ENCODE measurements around the gene AHSP.
"Not testable (repeated sequence)": the region's sequence is repeated elsewhere in the genome, so short reads cannot be mapped to it uniquely, and the experiment has no call there.

Gene AHSP

DNA sequence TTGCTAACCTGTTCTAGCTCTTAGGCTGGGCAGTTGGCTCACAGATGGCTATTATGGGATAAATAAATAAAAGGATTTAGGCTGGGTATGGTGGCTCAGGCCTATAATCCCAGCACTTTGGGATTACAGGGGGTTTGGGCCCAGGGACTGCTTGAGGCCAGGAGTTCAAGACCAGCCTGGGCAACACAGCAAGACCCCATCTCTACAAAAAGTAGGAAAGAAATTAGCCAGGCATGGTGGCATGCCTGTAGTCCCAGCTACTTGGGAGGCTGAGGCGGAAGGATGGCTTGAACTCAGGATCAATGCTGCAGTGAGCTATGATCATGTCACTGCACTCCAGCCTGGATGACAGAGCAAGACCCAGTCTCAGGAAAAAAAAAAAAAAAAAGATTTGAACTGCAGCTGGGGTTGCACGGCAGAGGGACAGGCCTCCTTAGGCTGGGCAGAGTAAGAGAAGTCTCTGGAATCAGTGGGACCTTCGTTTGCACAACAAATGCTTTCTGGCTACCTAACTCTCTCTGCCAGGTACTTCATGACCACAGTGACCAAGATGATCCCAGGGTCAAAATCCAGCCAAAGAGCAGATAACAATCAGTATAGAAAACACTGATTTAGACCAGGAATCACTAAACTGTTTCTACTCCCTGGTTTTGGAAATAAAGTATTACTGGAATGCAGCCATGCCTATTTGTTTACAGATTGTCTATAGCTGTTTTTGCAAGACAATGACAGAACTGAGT is 26.3 kb upstream of the AHSP start:
- no peak for DNase-seq (ENCODE audit: low read depth)

DNA sequence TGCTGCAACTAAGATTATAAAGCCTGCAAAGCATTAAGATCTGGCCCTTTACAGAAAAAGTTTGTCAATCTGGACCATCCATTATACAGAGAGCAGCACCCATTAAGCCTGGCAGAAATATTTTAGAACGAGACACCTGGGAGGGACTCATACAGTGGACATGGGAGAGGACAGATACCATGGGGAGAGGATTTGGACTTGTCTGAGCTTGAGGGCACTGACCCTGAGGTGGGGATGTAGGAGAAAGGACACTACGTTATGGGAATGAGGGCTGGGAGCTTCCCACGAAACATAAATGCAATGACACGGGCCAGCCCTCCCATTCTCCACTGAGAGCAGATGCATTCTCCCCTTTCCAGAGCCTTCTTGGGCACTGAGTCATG is 25.7 kb upstream of the AHSP start:
- DNase-seq (ENCODE audit: low read depth), result no peak

DNA sequence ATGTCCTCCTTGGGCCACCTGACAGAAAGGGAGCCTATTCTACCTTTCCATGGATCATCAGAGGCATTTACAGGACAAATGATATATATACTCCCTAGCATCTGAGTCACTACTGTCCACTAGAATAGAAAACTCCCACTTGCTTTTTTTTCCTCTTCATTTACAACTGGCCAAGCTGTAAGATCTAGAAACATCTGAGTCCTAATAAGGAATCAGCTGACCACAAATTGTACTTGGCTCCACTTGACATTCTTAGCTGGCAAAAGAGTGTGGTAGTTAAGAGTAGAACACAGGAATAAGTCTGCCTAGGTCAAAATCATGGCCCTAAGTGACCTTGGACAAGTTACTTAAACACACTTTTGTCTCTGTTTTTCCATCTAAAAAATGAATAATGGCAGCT is 24.7 kb upstream of the AHSP start:
- DNase-seq (ENCODE audit: low read depth), result peak; percentile 31

DNA sequence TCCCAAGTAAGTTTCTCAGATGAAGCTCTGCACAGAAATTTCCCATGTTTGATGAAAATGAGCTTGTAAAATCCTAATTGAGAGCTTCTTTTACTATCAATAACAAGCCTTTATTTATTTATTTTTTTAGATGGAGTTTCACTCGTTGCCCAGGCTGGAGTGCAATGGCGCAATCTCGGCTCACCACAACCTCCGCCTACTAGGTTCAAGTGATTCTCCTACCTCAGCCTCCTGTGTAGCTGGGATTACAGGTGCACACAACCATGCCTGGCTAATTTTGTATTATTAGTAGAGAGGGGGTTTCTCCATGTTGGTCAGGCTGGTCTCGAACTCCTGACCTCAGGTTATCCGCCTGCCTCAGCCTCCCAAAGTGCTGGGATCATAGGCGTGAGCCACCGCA is 24.1 kb upstream of the AHSP start:
- not testable (repeated sequence) for DNase-seq (ENCODE audit: low read depth)

- DNase-seq (ENCODE audit: low read depth), result no peak
Measured at GRCh38 chr16:31504159-31504558, 23.5 kb upstream of the AHSP start.

DNA sequence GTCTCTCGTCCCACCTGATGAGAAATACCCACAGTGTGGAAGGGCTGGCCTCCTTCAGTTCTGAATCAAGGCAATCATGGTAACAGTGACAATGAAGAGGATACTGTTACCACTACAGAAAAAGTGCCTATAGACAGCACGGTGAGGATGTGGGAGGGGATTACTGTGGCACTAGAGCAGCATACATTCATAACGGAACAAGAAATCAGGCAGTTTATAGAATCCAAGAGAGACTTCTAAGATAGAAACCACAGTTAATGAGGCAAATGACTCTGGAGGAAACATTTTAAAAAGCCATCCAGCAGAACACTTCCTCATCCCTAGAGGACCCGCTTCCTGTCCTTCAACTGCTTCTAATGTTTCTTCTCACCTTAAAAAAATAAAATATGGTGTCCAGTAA is 22.2 kb upstream of the AHSP start:
- no peak for DNase-seq (ENCODE audit: low read depth)

DNA sequence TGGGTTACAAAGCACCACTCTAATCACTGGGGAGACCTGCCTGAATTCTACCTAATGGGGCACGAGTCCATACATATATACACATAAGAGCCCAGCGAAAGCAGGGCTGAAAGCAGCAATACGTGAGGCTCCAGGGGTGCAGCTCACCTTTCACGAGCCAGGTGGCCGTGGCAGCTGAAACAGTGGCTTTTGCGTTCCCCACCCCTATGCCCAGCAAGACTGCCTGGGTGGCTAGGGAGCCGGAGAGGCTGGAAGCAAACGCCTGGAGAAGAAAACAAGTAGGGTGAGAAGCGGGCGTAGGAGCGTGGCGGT is 20.1 kb upstream of the AHSP start:
- no peak for DNase-seq (ENCODE audit: low read depth)

DNA sequence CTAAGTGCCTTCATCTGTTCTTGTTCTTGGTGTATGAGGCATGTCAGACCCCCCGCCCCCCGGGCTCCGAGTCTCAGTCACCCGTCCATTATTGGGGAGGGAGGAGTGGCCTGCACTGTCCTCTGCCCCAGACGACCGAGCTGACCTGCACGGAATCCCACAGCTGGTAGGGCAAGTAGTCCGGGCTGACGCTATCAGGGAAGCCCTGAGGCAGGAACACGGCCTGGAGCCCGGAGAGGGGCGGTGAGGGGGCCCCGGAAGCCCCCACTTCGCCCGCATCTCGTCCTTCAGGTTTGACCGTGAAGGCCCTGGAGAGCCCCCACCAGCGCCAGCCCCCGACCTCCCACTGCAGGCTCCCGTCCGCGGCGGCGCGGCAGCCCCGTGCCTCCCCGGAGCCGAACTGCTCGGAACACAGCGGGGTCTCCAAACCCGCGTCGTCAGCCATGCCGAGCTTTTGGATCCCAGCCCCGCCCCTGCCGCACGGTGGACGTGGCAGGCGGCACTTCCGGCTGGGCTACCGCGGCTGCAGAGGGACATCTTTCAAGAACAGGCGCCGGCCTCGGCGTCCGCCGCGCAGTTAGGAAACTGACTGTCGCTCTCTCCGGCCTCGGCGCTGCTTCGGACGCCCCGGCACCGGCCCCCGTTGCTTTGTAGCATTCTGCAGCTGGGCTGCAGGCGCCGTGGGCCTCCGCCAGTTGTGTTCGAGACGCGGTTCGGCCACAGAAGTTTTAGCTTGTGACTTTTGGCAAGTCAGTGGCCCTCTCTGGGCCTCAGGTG is 19.6 kb upstream of the AHSP start, which contains the start of gene RUSF1:
RUSF1 (minus strand) TSS at position 463 of the 777 bp plus-strand sequence; CDS start at position 445, 18 bp downstream.
- DNase-seq (ENCODE audit: low read depth), result peak; percentile 31

GRCh38 chr16:31508706-31509195 is 18.9 kb upstream of the AHSP start:
- no peak for DNase-seq (ENCODE audit: low read depth)

GRCh38 chr16:31513126-31513525 is 14.6 kb upstream of the AHSP start:
- DNase-seq (ENCODE audit: low read depth), result peak; percentile 20

DNA sequence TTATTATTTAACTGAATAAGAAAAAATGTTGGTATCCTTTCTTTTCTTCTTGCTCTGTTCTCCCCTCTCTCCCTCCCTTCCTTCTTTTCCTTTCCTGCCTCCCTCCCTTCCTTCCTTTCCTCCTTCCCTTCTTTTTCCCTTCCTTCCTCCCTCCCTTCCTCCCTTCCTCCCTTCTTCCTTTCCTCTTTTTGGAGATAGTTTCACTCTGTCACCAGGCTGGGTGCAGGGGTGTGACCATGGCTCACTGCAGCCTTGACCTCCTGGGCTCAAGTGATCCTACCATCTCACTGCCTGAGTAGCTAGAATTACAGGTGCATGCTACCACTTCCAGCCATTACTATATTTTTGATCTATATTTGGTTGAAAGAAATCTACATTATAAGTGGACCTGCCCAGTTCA is 13.8 kb upstream of the AHSP start:
- no peak for DNase-seq (ENCODE audit: low read depth)

DNA sequence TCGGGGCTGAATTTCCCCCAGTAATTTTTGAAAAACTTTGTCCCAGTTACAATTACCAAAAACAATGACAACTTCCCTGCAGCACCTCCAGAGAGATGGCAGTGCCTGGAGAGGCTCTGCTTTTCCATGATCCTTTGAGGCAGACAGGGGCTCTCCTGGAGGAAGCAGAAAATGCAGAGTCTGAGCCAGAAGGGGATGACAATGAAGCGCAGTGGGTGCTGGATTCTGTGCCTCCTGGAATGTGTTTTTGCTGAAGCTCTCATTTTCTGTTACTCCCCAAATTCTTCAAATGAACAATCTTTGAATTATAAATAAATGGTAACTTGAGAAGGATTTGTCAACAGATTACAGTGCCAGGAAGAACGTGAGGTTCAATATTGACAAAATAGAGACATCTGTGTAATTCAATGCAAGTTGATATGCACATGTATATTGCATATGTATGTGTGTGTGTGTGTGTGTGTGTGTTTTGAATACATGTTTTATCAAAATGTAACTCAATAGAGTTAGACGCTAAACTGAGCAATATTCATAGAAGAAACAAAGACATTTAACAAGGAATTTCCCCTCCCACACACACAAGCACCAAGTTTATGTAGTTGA is 9.8 kb upstream of the AHSP start:
- DNase-seq (ENCODE audit: low read depth), result no peak

DNA sequence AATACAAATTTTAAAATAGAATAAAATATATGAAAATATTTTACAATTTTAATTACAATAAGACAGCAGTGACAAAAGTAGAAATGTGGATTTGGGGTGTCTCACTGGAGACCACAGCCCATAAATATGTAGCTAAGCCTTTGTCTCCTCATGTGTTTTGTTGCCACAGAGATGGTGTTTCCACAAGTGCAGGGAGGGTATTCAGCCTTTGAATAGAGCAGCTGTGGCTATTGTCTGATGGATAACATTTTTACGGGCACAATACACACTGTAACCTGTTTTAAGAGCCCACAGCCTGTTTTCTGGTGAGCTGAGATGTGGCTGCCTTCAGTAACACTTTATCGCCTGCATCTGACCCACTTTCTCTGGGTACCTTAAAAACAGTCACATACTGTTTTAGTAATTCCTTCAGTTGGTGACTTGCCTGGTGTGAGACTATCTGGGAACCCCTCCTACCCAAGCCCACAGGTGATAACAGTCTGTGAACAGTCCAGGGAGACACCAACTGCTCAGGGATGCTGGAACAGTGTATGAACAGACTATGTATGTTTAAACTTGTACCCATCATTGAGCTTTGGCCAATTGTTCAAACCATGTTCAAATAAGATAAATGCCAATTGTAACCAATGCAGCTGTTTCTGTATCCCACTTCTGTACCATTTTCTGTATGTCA is 7.8 kb upstream of the AHSP start:
- no peak for DNase-seq (ENCODE audit: low read depth)

GRCh38 chr16:31521368-31521767 is 6.3 kb upstream of the AHSP start:
- no peak for DNase-seq (ENCODE audit: low read depth)

DNA sequence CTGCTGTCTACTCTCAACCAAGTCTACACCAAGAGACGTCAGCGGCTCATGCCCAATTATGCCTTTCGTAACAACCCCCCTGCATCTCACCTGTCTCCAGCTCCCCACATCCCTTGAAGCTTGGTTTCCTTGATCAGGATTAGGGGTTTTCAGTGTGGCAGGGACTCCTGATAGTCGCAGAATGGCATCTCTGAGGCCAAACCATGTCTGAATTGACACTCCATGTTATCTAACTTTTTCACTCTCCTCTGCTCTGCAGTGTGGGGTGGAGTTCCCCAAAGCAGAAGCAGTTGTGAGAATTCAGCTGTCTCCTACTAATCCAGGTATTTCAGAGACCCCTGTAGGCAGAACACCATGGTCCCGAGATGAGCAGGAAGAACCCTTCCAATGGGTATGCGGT is 5.6 kb upstream of the AHSP start:
- DNase-seq (ENCODE audit: low read depth), result no peak

DNA sequence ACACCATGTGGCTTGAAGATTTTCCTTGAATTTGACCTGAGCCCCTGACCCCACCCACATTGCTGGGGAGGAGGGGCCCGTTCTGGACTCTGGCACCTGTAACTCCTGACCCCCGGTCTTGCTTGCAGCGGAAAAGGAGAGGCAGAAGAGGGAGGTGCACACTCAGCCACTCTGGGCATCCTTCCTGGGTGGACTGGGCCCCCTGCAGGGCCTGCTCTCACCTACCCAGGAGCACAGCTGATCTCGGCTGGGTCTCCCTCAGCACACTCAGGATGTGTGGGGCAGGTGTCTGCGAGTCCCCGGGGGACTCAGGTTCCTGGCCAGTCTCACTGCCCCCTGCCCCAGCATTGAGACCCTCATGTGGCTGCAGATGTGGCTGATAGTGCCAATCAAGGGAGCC is 3.9 kb upstream of the AHSP start:
- not testable (repeated sequence) for DNase-seq (ENCODE audit: low read depth)

GRCh38 chr16:31525113-31525512 is 2.6 kb upstream of the AHSP start:
- no peak for DNase-seq (ENCODE audit: low read depth)

GRCh38 chr16:31528523-31529107 is 915 bp downstream of the AHSP start:
- no peak for DNase-seq (ENCODE audit: low read depth)

GRCh38 chr16:31529108-31529936 is 1.6 kb downstream of the AHSP start:
- DNase-seq (ENCODE audit: low read depth), result no peak

DNA sequence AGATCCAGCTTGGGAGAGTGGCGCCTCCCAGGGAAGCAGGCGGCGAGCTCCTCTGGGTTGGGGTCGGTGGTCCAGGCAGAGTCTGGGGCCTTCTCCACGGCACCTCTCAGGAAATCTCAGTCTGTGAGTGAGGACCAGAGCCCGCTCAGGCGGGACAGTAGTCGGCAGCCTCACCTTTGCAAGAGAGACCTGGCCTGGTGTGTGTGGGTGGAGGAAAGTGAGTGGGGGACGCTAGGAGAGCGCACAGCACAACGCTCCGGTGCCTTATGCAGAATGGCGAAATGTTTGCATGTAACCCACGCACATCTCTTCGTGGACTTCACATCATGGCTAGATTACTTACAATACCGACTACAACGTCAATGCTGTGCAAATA is 2.2 kb downstream of the AHSP start:
- DNase-seq (ENCODE audit: low read depth), result no peak

- no peak for DNase-seq (ENCODE audit: low read depth)
Measured at GRCh38 chr16:31530405-31530804, 2.7 kb downstream of the AHSP start.

Data from non-pigmented ciliary epithelial cell (primary cell).